GM19324 (cell line): ENCODE measurements around the gene MRPS18B.

Experiments
- ATAC-seq: cut with Tn5 transposase; IDR thresholded peaks from one replicate; pipeline ENCODE4 v1.9.1; 2021; ENCODE audit warnings: mild to moderate bottlenecking, moderate library complexity; ENCODE audit not compliant: unreplicated experiment, low FRiP score

MRPS18B gene

DNA sequence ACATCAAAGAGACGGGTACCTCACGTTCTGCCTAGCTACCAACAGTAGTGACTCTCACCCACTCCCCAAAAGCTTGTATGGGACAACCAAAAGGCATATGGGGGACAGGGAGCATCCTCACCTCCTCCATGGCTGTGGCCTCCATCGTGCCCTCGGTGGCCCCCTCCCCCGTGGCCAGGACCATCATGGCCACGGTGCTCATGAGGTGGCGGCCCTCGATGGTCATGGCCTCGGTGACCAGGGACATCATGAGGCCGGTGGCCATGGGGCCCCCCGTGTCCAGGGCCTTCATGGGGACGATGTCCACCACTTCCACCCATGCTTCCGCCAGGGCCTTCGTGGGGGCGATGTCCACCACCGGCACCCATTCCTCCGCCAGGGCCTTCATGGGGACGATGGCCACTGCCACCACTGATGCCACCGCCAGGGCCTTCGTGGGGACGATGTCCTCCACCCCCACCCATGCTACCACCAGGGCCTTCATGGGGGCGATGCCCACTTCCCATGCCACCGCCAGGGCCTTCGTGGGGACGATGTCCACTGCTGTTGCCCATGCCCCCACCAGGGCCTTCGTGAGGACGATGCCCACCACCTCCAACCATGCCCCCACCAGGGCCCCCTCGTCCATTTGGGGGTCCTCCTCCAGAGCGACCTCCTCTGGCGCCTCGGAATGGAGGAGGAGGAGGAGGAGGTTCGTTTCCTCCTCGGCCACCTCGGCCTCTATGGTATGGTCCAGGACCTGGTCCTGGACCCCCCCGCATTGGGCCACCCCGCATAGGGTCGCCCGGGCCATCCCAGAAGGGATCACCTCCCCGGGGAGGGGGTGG, 15.6 kb upstream of the MRPS18B start:
- no peak for ATAC-seq

DNA sequence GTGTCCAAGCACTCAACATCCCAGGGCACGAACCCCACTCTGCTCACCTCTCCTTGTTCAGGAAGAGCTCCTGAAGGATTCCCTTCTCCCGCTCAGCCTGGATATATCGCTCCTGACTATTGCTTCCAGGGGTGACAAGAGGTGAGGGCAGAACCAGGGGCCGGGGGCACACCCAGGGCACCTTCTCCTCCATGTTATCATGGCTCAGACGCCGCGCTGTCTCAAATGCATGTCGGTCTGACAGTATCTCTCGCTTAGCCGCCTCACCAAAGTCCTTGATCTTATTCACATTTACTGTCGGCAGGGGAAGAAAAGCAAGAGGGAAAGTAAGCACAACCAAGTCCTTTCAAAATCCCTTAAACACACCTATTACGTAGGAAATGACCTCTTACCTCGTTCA, 13.7 kb upstream of the MRPS18B start:
- no peak for ATAC-seq

DNA sequence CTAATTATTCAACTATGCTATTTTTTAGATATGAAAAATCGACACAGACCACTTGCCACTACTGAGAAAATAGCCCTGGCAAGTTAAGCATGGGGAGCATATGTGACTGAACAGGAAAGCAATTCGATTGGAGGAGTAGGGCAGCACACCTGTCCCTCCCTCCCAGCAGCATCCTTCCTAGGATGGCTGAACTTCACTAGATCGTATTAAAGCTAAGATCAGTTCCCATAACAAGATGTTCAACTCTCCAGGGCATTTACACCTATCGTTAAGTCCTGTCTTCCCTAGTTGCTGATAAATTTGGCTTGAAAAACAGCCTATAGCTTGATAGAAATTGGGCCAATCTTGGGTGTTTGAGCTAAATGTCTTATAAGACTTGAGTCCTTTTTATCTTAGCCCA, 7.6 kb upstream of the MRPS18B start:
- no peak for ATAC-seq

DNA sequence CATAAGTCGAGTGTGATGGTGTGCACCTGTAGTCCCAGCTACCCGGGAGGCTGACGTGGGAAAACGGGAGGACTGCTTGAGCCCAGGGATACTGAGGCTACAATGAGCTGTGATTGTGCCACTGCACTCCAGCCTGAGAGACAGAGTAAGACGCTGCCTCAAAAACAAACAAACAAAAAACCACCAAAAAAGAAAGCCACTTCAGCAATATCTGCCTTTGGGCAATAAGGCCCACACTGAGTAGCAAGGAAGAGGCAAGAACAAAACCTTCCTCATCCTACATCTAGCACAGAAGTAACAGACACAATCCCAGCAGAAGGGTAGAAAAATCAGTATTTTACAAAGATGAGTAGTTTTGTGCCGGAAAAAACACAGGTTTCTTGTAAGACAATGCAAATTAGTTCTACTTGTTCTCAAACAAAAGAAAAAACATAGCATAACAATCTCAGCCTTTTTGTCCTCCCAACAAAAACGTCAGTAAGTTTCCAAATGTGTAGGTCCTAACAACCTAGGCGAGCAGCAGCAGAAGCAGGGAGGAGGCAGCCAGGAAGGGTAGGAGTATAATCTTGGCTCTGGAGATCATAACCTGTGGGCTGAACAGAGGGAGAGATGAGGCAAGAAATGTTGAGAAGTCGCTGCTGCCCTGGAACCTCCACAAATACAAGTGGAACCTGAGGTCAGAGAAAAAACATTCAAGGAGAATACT, 6.3 kb upstream of the MRPS18B start:
- ATAC-seq = no peak

DNA sequence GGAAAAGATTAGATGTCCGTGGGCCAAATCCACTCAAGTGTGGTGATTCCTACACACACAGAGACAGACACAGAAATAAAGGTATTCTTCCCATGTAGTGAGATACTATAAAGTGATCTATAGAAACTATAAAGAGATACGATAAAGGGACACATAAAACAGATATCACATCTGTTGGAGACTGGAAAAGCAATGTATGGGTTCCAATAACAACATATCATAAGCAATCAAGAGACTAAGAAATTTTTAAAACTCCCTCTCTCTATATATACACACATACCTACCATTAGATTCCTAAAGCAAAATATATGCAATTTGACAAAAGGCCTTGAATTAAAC, 5.8 kb upstream of the MRPS18B start:
- ATAC-seq = no peak

DNA sequence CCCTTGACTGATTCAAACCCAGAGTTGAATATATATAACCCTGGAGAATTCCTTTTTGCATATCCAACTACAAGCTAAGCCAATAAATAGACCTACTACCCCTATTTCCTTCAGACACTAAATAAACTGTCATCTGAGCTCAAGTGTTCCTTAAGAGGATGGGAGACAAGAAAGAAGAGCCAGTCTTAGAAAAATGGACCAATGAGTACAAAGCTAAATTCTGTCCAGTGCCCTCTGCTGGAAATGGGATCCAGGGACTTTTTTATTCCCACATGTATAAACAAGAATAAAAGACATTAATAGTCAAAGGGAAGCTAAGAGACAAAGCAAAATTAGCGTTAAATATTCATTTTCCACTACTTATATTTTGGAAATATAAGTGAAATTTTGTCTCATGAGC, 5.4 kb upstream of the MRPS18B start:
- ATAC-seq = no peak

DNA sequence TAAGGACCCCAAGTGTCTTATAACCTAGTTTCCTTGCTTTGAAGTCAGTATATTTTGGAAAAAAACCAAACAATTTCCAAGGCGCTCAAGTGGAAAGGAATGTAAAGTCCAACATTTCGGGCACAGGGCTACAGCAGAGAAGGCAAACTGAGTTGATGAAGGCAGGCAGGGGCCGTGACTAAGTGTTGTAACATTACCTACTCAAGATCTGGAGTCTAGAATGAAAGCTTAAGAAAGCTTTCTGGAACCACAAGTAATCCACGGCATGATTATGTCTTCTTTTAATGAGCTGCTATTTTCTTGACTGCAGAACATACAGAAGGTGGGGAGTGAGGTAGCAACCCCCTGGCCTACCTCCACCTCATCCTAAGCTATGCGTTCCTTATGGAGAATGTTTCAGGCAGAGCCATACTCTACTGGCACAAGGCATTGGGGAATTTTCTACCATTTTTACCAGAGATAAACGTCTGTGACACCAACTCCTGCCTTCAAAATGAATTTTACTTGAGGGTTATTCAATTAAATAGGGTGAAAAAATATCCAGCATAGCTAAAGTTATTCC, 4.9 kb upstream of the MRPS18B start:
- ATAC-seq = no peak

DNA sequence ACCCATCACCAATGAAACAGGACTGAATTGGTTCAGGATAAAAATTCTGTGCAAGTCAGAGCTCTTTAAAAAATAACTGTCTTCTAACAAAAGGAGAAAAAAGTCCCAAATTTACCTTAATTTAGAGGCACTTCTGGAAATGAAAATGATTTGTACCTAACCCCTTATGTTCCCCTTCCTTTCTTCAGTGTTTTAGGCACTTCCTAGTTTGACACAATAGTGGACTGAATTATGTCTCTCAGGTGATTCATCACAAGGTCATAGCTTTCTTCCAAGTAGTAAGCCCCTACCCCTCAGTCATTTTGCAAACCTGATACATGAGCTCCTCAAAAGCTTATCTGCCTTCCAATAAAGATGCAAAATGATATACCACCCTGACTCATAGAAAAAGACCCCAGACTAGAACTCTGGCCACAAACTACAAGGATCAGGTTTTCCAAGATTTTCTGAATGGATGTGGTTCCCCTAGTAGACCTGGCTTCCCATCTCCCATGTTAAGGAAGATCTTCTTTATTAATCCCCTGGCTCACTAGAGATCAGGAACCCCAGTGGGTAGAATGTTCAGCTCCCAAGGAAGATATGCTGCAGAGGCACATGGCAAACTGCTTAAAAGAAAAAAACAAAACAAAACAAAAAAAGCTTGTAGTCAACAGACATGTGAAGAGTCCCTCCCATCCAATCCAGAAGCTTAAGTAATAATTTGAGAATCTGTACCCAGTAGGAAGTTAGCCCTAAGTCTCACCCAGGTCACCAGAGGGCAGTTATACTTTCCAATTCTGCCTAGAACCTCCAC, 4.2 kb upstream of the MRPS18B start:
- ATAC-seq = no peak

DNA sequence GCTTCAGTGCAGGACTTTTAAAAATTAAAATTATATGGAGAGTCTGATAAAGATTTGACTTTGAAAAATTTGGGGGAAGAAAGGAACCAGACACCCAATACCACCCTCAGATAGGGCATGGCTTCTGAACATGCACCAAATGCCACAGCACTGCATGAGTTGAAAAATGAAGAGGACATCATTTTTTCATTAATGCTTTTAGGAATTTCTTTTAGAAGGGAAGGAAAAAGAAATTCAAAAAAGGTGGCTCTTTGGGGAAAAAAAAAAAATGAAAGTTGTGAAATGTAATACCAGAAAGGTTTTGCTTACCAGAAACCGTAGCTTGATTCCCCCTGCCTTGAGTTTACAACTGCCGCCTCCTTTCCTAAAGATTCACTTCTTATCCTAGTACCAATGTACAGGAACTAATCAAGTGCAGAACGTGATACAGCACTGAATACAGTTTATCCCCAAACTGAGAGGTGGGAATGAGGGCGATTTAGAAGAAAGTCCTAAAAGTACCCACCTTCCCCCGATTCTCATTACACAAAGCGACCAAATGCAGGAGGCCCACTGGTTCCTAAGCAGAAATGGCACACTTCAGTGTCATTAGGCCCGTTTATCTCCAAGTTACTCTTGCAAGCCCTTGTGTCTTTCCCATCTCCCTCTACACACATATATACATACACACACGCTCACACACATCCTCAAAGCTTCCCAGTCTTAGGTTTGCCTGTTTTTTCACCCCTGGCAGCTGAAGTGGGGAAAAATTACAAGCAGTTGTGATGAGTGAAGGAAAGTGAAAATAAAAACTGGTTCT, 3.4 kb upstream of the MRPS18B start:
- no peak for ATAC-seq

DNA sequence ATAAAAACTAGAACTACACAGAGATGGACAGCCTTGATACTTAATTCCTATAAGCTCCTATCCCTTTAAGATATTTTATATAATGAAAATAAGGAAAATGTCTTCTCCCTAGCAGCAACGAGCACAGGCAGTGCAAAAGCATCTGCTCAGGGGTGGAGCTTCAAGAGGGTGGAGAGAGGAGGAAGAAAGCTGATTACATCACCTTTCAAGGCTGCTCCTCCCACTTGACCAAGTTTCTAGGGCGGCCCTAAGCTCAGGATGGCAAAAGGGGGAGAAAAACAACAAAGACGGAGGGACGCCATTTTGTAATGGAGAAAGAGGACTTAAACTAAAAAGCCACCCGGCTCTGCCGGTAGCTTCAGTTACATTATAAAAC, 2.8 kb upstream of the MRPS18B start:
- ATAC-seq = peak; percentile 24

DNA sequence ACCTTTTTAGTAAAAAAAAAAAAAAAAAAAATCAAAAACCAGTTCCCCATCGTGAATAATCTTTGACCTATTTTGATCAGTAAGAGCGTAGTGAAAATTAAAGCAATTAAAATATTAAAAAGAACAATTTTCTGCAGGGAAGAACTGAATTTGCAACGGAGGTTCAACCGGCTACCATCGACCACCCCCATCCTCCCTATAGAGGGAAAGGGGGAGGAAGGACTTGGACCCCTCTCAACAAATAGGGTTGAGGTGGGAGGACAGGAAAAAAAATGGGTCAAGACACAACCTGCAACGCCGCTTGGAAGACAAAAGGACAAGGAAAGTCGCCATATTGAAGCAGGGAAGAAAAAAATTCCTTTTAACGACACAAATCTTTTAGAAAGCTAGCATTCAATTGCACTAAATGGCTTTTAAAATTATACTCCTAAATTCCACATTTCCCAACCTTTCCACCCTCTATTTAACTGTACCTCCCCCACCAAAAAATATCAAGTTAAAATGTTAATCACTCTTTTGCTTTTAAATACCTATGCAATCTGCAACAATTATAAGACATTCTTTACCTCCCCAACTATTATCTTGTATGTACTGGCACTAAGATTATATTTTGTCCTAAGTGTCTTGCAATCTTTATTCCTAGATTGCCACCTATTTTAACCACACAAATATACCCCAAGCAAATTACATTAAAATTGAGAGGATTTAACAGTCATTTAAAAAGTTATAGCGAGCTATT, 2.3 kb upstream of the MRPS18B start:
- no peak for ATAC-seq

DNA sequence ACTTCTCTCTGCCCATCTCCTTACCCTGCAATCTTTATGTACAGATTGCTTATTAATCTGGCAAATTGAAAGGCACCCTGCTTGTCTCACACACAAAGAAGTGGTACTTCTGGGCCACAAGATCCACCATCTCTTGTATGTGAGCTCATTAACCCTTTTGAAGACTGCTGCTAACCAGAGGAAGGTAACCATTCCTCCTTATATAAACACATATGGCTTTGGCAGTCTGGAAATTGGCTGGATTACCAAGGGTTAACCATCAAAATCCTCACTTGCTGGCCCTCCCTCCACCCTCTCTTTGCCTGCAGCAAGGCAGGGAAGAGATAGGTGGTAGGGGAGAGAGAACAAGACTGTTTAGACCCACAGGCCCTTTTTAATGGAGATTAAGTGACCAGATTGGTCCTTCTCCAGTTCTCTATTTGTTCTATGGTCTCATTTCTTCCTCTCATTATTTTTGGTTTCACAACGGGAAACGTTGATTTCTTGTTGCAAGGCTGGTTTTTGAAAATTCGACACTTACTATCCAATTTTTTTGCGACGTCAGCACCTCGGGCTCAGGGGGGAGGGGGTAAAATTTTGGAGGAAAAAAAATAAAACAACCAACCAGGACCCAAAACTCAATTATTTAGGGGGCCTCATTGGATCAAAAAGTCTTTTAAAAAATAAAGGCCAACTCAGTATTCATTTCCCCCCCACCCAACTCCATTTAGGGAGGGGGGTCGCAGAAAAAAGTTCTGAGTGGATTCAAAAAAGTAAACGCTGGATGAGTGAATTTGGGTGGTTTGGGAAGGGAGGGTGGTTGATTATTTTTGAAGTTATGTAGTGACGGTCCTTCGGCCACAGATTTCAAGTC, 1.5 kb upstream of the MRPS18B start:
- ATAC-seq = no peak

DNA sequence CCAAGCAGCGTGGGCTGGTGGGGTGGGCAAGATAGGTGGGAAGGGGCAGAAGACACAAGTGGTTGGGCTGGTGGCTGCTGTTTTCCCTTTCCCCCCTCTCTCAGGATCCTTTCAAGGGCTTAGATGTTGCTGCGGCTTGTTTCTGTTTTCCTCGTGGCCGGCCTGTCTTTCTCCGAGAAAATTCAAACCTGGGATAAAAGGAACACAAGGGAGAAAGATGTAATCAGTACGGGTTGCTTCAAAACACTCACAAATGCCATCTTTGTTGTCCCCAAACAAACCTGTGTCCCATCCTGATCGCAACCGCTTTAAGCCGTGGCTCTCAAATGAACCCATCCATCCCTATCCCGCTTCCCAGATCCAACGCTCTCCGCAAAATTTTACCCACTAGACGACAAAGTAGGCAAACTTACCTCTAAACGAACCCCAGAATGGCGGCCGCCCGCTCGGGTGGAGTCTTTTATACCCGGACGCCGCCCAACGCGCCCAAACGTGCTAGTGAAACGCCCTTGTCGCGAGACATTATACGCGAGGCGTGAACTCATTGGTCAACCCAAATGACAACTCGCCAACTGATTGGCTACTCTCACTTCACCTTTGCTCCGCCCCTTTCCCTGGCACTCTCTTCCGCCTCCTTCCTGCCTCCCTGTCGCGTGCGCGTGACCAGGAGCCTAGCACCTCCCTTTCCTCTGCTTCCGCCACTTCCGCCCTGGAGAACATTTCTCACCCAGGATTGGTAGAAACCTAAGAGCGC, 652 bp upstream of the MRPS18B start, which contains the start of gene PPP1R10:
TSS of gene PPP1R10 (minus strand) at position 433 of the 754 bp plus-strand sequence. CDS start 7,299 bp downstream, outside the sequence.
- peak; percentile 91 for ATAC-seq

DNA sequence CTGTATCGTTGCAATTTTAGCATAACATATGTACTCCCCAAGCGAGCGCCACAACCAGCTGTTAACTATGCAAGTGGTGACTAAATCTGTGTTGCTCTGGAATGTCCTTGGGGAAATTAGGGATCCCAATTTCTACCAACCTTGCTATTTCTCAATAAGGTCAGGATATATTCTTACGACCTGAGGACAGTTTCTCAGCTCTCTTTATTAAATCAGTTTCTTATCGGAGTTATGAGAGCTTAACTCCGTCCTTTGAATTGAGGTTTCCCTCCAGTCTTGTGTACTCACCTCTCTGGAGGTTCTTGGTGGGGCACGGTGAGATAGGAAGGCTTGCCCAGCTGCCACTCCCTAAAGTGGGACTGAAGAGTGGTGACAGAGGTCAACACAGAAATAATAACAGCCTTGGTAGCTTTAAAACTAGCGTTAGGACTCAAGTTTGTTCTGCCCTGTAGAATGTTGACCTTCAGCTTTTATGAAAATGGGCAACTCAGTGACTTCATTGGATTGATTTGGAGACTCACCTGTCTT, 694 bp downstream of the MRPS18B start:
- no peak for ATAC-seq

DNA sequence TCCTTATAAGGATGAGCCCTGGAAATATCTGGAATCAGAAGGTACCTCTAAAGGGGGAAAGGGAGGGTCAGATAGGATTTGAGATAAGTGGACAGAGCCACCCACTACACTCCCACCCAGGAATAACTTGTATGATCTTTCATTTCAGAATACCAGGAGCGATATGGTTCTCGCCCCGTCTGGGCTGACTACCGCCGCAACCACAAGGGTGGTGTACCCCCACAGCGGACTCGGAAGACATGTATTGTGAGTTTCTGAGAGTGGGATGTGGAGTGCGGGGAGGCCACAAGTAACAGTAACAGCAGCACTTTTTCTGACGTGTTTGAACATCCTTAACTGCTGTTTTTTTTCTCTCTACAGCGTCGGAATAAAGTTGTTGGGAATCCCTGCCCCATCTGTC, 1.9 kb downstream of the MRPS18B start:
- no peak for ATAC-seq

DNA sequence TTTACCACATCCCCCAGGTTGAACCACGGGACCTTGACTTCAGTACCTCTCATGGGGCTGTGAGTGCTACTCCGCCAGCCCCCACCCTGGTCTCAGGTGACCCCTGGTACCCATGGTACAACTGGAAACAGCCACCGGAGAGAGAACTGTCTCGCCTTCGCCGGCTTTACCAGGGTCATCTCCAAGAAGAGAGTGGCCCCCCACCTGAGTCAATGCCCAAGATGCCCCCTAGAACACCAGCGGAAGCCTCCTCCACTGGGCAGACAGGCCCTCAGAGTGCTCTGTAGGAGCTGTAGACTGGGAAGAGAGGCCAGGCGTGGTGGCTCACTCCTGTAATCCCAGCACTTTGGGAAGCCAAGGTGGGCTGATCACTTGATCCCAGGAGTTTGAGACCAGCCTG, 7.9 kb downstream of the MRPS18B start:
- no peak for ATAC-seq

DNA sequence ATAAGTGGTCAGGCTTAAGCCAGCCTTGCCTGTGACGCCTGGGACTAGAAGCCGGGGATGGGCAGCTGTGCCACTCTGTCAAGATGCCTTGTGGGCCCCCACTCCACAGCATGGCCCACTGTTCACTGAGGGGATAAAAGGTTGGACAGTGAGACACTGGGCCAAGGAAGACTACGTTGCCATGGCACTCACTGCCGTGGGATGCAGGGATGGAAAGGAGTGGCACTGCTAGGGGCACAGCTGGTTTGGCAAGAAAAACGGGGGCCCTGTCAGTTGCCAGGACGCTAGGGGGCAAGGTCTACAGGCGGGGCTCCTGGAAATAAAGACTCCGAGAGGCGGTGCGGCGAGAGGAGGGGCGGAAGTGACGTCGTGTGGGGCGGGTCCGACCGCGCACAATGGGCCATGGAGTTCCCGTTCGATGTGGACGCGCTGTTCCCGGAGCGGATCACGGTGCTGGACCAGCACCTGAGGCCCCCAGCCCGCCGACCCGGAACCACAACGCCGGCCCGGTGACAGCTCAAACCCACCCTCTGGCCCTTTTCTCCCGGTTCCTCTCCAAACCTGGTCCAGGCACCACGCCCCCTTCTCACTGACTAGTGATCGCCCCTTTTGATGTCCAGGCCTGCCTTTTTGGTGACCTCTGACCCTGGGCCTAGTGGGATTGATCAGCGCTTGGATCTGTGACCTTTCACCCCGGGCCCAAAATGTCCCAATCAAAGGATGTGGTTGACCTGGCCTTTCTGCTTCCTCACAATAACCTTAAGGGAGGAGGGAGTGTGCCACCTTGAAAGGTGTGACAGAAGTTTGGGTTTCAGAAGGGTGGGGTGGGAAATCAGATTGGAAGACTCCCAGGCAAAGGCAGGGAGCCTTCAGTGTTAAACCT, 9.1 kb downstream of the MRPS18B start, which contains the start of gene ATAT1:
TSS of gene ATAT1 (plus strand) at position 391 of the 883 bp plus-strand sequence.
- ATAC-seq = peak; percentile 75
